Measurements from ENCODE around the gene CHCHD3. TPM values are rescaled to one million over a fixed set of nuclear protein-coding genes. Genes with fewer than 3 reads are reported as not detected.

CHCHD3 gene
- total RNA-seq, 1 experiment from 2014 or later = 114 TPM

- CTCF ChIA-PET = interaction anchor here (1.0 kb wide), 1 partner anchor 129 kb away, joined by 3 read pairs; no protein-coding TSS in a partner anchor
Measured at GRCh38 chr7:132782777-132783640, 298.9 kb downstream of the CHCHD3 start.

GRCh38 chr7:132780822-132781221, 301.1 kb downstream of the CHCHD3 start:
- H3K36me3 Mint-ChIP-seq = peaks cover 13% of the 10 kb centered on the region
- CTCF ChIA-PET = interaction anchor here (0.9 kb wide), 1 partner anchor 9 kb away, joined by 3 read pairs; no protein-coding TSS in a partner anchor
- no peaks in the 10 kb centered on the region; the same call in 1 of the 2 replicates for H3K4me1 Mint-ChIP-seq
- no peak for DNase-seq (ENCODE audit: low spot score)
- POLR2A ChIA-PET = no interaction called here
- H3K9me3 Mint-ChIP-seq = no peaks in the 10 kb centered on the region
- H3K27me3 Mint-ChIP-seq (ENCODE audit: low read depth) = no peaks in the 10 kb centered on the region
- ATAC-seq = no peak
- H3K4me3 Mint-ChIP-seq = no peak overlapping the region
- H3K27ac Mint-ChIP-seq = no peak overlapping the region
- TF ChIP-seq ZNF532 (CRISPR knock-in tag; IDR thresholded peaks at IDR 0.05; ENCODE audit: borderline replicate concordance) = no peak
- no peak for TF ChIP-seq ZSCAN18 (CRISPR knock-in tag; IDR thresholded peaks at IDR 0.05)
- no peak for TF ChIP-seq NFE2L1 (CRISPR knock-in tag; IDR thresholded peaks at IDR 0.05)
- TF ChIP-seq, protein P1, sequence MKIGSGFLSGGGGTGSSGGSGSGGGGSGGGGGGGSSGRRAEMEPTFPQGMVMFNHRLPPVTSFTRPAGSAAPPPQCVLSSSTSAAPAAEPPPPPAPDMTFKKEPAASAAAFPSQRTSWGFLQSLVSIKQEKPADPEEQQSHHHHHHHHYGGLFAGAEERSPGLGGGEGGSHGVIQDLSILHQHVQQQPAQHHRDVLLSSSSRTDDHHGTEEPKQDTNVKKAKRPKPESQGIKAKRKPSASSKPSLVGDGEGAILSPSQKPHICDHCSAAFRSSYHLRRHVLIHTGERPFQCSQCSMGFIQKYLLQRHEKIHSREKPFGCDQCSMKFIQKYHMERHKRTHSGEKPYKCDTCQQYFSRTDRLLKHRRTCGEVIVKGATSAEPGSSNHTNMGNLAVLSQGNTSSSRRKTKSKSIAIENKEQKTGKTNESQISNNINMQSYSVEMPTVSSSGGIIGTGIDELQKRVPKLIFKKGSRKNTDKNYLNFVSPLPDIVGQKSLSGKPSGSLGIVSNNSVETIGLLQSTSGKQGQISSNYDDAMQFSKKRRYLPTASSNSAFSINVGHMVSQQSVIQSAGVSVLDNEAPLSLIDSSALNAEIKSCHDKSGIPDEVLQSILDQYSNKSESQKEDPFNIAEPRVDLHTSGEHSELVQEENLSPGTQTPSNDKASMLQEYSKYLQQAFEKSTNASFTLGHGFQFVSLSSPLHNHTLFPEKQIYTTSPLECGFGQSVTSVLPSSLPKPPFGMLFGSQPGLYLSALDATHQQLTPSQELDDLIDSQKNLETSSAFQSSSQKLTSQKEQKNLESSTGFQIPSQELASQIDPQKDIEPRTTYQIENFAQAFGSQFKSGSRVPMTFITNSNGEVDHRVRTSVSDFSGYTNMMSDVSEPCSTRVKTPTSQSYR (CRISPR knock-in tag; IDR thresholded peaks at IDR 0.05) = no peak
- TF ChIP-seq ZBTB21 (CRISPR knock-in tag; IDR thresholded peaks at IDR 0.05; ENCODE audit: borderline replicate concordance) = no peak
- no peak for TF ChIP-seq SP1 (CRISPR knock-in tag; conservative IDR thresholded peaks at IDR 0.05)
- TF ChIP-seq USF2 (CRISPR knock-in tag; IDR thresholded peaks at IDR 0.05) = no peak
- no peak for TF ChIP-seq CBFB (CRISPR knock-in tag; IDR thresholded peaks at IDR 0.05; ENCODE audit: low read depth)

More at GRCh38 chr7:132782777-132783640, 298.9 kb downstream of the CHCHD3 start:
- Mint-ChIP-seq H3K36me3 (peaks cover 19% of the 10 kb centered on the region), H3K27ac (no peak overlapping the region), H3K27me3 (ENCODE audit: low read depth) (no peaks in the 10 kb centered on the region), H3K9me3 (no peaks in the 10 kb centered on the region), H3K4me1 (no peaks in the 10 kb centered on the region; the same call in none of the 2 replicates), H3K4me3 (no peak overlapping the region)
- POLR2A ChIA-PET = no interaction called here
- TF ChIP-seq PRRX2 (CRISPR knock-in tag; IDR thresholded peaks at IDR 0.05) = no peak
- TF ChIP-seq SP1 (CRISPR knock-in tag; conservative IDR thresholded peaks at IDR 0.05) = no peak
- TF ChIP-seq, protein P2, sequence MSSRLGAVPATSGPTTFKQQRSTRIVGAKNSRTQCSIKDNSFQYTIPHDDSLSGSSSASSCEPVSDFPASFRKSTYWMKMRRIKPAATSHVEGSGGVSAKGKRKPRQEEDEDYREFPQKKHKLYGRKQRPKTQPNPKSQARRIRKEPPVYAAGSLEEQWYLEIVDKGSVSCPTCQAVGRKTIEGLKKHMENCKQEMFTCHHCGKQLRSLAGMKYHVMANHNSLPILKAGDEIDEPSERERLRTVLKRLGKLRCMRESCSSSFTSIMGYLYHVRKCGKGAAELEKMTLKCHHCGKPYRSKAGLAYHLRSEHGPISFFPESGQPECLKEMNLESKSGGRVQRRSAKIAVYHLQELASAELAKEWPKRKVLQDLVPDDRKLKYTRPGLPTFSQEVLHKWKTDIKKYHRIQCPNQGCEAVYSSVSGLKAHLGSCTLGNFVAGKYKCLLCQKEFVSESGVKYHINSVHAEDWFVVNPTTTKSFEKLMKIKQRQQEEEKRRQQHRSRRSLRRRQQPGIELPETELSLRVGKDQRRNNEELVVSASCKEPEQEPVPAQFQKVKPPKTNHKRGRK (CRISPR knock-in tag; IDR thresholded peaks at IDR 0.05; ENCODE audit: borderline replicate concordance) = no peak
- TF ChIP-seq PREB (CRISPR knock-in tag; IDR thresholded peaks at IDR 0.05; ENCODE audit: borderline replicate concordance) = no peak
- no peak for TF ChIP-seq MYBL2 (CRISPR knock-in tag; IDR thresholded peaks at IDR 0.05)
- no peak for TF ChIP-seq ZNF416 (CRISPR knock-in tag; IDR thresholded peaks at IDR 0.05)
- ATAC-seq = no peak
- DNase-seq (ENCODE audit: low spot score) = no peak

Measured in WTC11 (cell line).